HEK293 (cell line): ENCODE results near the gene CRIP2.
A peak's percentile ranks its signal among the peaks of the same experiment; 100 is the strongest.

Experiments
- CTCF ChIA-PET: fragments of 350-600 bp; formaldehyde crosslinking; extraction: SDS; loops from one replicate; lab custom pipeline; 2021; ENCODE audit warnings: antibody characterized with exemption; lab: Yijun Ruan, JAX
- POLR2A ChIA-PET: fragments of 300-600 bp; formaldehyde crosslinking; extraction: SDS; loops from one replicate; lab custom pipeline; 2020; ENCODE audit warnings: antibody characterized with exemption, inconsistent platforms; lab: Yijun Ruan, JAX
- H3K27ac ChIP-seq: fragments of 200-500 bp; sonication (Bioruptor generic); 2 replicates; pipeline ENCODE4 v1.5.1; 2014; ENCODE audit warnings: low read depth, low read length, control low read depth, inconsistent platforms; ENCODE audit errors: extremely low read depth
- H3K36me3 ChIP-seq, 2 experiments: fragments of 200-500 bp in 1 of 2; sonication (Bioruptor generic) in 1 of 2; 1 replicate in 1 of 2; 2 replicates in 1 of 2; pipeline ENCODE4 v1.5.1; 2014 to 2017; ENCODE audit warnings: inconsistent platforms in 2 of 2, low read length in 2 of 2; ENCODE audit not compliant: control insufficient read depth in 2 of 2, insufficient read depth in 1 of 2
- H3K4me1 ChIP-seq: fragments of 200-500 bp; sonication (Bioruptor generic); 2 replicates; pipeline ENCODE4 v1.5.1; 2014; ENCODE audit warnings: mild to moderate bottlenecking, low read length, inconsistent platforms; ENCODE audit not compliant: control insufficient read depth, insufficient read depth
- H3K4me3 ChIP-seq: 2 replicates; pipeline ENCODE4 v1.5.1; 2011; ENCODE audit warnings: low read depth, mild to moderate bottlenecking, control low read depth, low read length, moderate library complexity
- H3K9me3 ChIP-seq: fragments of 200-500 bp; sonication (Bioruptor generic); 2 replicates; pipeline ENCODE4 v1.5.1; 2014; ENCODE audit warnings: low read depth, low read length, inconsistent platforms; ENCODE audit not compliant: control insufficient read depth, insufficient read depth
- GLI2 ChIP-seq: fragments of 450-650 bp; formaldehyde crosslinking; IDR thresholded peaks from 2 replicates; pipeline ENCODE4; 2017; ENCODE audit warnings: missing biosample characterization, missing genetic modification characterization, low read depth, borderline replicate concordance
- GLIS2 ChIP-seq: fragments of 450-650 bp; formaldehyde crosslinking; IDR thresholded peaks from 2 replicates; pipeline ENCODE4 v1.5.1; 2016; ENCODE audit warnings: missing biosample characterization, missing genetic modification characterization
- HIC1 ChIP-seq: fragments of 450-650 bp; formaldehyde crosslinking; IDR thresholded peaks from 2 replicates; pipeline ENCODE4 v1.5.1; 2016; ENCODE audit warnings: missing biosample characterization, missing genetic modification characterization
- KLF1 ChIP-seq: fragments of 450-650 bp; formaldehyde crosslinking; IDR thresholded peaks from 2 replicates; pipeline ENCODE4 v1.5.1; 2016; ENCODE audit warnings: missing biosample characterization, missing genetic modification characterization
- PATZ1 ChIP-seq: fragments of 450-650 bp; formaldehyde crosslinking; IDR thresholded peaks from 2 replicates; pipeline ENCODE4 v1.5.1; 2016; ENCODE audit warnings: missing biosample characterization, missing genetic modification characterization
- SCRT1 ChIP-seq: fragments of 450-650 bp; formaldehyde crosslinking; IDR thresholded peaks from 2 replicates; pipeline ENCODE4 v1.5.1; 2016; ENCODE audit warnings: missing biosample characterization, missing genetic modification characterization, borderline replicate concordance
- SP3 ChIP-seq: fragments of 450-650 bp; formaldehyde crosslinking; IDR thresholded peaks from 2 replicates; pipeline ENCODE4 v1.5.1; 2016; ENCODE audit warnings: missing biosample characterization, missing genetic modification characterization
- TSHZ1 ChIP-seq: fragments of 450-650 bp; formaldehyde crosslinking; IDR thresholded peaks from 2 replicates; pipeline ENCODE4 v1.5.1; 2016; ENCODE audit warnings: missing biosample characterization, missing genetic modification characterization, borderline replicate concordance
- ZBTB10 ChIP-seq: fragments of 450-650 bp; formaldehyde crosslinking; IDR thresholded peaks from 2 replicates; pipeline ENCODE4 v1.5.1; 2016; ENCODE audit warnings: missing biosample characterization, missing genetic modification characterization
- ZBTB20 ChIP-seq: fragments of 450-650 bp; formaldehyde crosslinking; IDR thresholded peaks from 2 replicates; pipeline ENCODE4 v1.5.1; 2016; ENCODE audit warnings: missing biosample characterization, missing genetic modification characterization
- ZBTB8A ChIP-seq: fragments of 450-650 bp; formaldehyde crosslinking; IDR thresholded peaks from 2 replicates; pipeline ENCODE4 v1.5.1; 2016; ENCODE audit warnings: missing biosample characterization, missing genetic modification characterization
- ZNF114 ChIP-seq: fragments of 450-650 bp; formaldehyde crosslinking; IDR thresholded peaks from 2 replicates; pipeline ENCODE4 v1.5.0; 2017; ENCODE audit warnings: missing biosample characterization, missing genetic modification characterization
- ZNF121 ChIP-seq: fragments of 450-650 bp; formaldehyde crosslinking; IDR thresholded peaks from 2 replicates; pipeline ENCODE4 v1.5.1; 2016; ENCODE audit warnings: missing biosample characterization, missing genetic modification characterization
- ZNF155 ChIP-seq: fragments of 450-650 bp; formaldehyde crosslinking; IDR thresholded peaks from 2 replicates; pipeline ENCODE4 v1.5.1; 2016; ENCODE audit warnings: missing biosample characterization, missing genetic modification characterization
- ZNF2 ChIP-seq: fragments of 450-650 bp; formaldehyde crosslinking; IDR thresholded peaks from 2 replicates; pipeline ENCODE4 v1.5.1; 2016; ENCODE audit warnings: missing biosample characterization, missing genetic modification characterization
- ZNF23 ChIP-seq: fragments of 450-650 bp; formaldehyde crosslinking; IDR thresholded peaks from 2 replicates; pipeline ENCODE4 v1.5.1; 2016; ENCODE audit warnings: missing biosample characterization, missing genetic modification characterization, borderline replicate concordance
- ZNF239 ChIP-seq: fragments of 450-650 bp; formaldehyde crosslinking; IDR thresholded peaks from 2 replicates; pipeline ENCODE4 v1.5.1; 2016; ENCODE audit warnings: missing biosample characterization, missing genetic modification characterization
- ZNF423 ChIP-seq: fragments of 450-650 bp; formaldehyde crosslinking; IDR thresholded peaks from 2 replicates; pipeline ENCODE4 v1.5.1; 2016; ENCODE audit warnings: missing biosample characterization, missing genetic modification characterization
- ZNF560 ChIP-seq: fragments of 450-650 bp; formaldehyde crosslinking; IDR thresholded peaks from 2 replicates; pipeline ENCODE4 v1.5.1; 2017; ENCODE audit warnings: missing biosample characterization, missing genetic modification characterization, borderline replicate concordance
- ZNF610 ChIP-seq: fragments of 450-650 bp; formaldehyde crosslinking; IDR thresholded peaks from 2 replicates; pipeline ENCODE4 v1.5.1; 2016; ENCODE audit warnings: missing biosample characterization, missing genetic modification characterization, borderline replicate concordance
- ZNF629 ChIP-seq: fragments of 450-650 bp; formaldehyde crosslinking; IDR thresholded peaks from 2 replicates; pipeline ENCODE4 v1.5.1; 2017; ENCODE audit warnings: missing biosample characterization, missing genetic modification characterization
- ZNF645 ChIP-seq: fragments of 450-650 bp; formaldehyde crosslinking; IDR thresholded peaks from 2 replicates; pipeline ENCODE4; 2016; ENCODE audit warnings: missing biosample characterization, missing genetic modification characterization
- ZNF837 ChIP-seq: fragments of 450-650 bp; formaldehyde crosslinking; IDR thresholded peaks from 2 replicates; pipeline ENCODE4 v1.5.1; 2016; ENCODE audit warnings: missing biosample characterization, missing genetic modification characterization

CRIP2 gene

GRCh38 chr14:105487986-105488777 lies 13.6 kb downstream of the CRIP2 start (continued):
- TF ChIP-seq ZNF560 (tag by site-specific recombination): no peak
- TF ChIP-seq KLF1: peak; percentile 32; the same call in 1 of the 2 replicates
- TF ChIP-seq ZBTB8A (tag by site-specific recombination): no peak
- TF ChIP-seq GLIS2: 0 out of 2 replicates have a peak, but pooled peaks have one; percentile 11
- no peak for TF ChIP-seq PATZ1
- TF ChIP-seq ZNF837 (tag by site-specific recombination): no peak
- TF ChIP-seq ZNF23 (tag by site-specific recombination): no peak
- TF ChIP-seq ZNF610 (tag by site-specific recombination): no peak
- TF ChIP-seq GLI2 (tag by site-specific recombination): no peak
- TF ChIP-seq ZNF629 (tag by site-specific recombination): no peak
- TF ChIP-seq HIC1 (tag by site-specific recombination): peak; percentile 67

- peaks cover 0 to 18% of the 10 kb centered on the region in 2 experiments; a peak in 1 of 3 replicates for H3K36me3 ChIP-seq
- ChIA-PET CTCF (interaction anchor here (0.5 to 5.0 kb wide), 14 partner anchors 8 to 188 kb away, joined by 3 to 83 read pairs (median 6); partner anchors contain the start of gene BRF1), POLR2A (interaction anchor here (0.7 to 2.1 kb wide), 11 partner anchors 8 to 398 kb away, joined by 3 to 19 read pairs (median 3); partner anchors contain the start of gene PACS2)
- peak overlapping the region; percentile 4; the same call in 1 of the 2 replicates for H3K4me3 ChIP-seq
- H3K27ac ChIP-seq: peak overlapping the region; percentile 95; the same call in 1 of the 2 replicates
- peaks cover 5% of the 10 kb centered on the region for H3K4me1 ChIP-seq
- H3K9me3 ChIP-seq: no peaks in the 10 kb centered on the region
- no peak for TF ChIP-seq ZNF645 (tag by site-specific recombination)
- TF ChIP-seq ZNF2 (tag by site-specific recombination): no peak
- no peak for TF ChIP-seq ZNF121 (tag by site-specific recombination)
- TF ChIP-seq ZBTB10: no peak
- TF ChIP-seq ZNF114 (tag by site-specific recombination): no peak
- no peak for TF ChIP-seq ZNF239 (tag by site-specific recombination)
- TF ChIP-seq SCRT1 (tag by site-specific recombination): no peak
- TF ChIP-seq ZNF155 (tag by site-specific recombination): no peak
- TF ChIP-seq TSHZ1 (tag by site-specific recombination): no peak
- TF ChIP-seq ZNF423 (tag by site-specific recombination): no peak
- TF ChIP-seq ZBTB20 (tag by site-specific recombination): no peak
- no peak for TF ChIP-seq SP3 (tag by site-specific recombination)
Observed at GRCh38 chr14:105488781-105489541, 14.3 kb downstream of the CRIP2 start.
